Fibroblast of lung (primary cell): Measurements from ENCODE around the gene TAX1BP1.

Experiments used
- CTCF ChIP-seq, 2 donors: IDR thresholded peaks in 1 of 2; conservative IDR thresholded peaks in 1 of 2; 1 replicate in 1 of 2; 2 replicates in 1 of 2; pipeline ENCODE4 v1.5.1; 2011 to 2012; ENCODE audit warnings: low read length in 2 of 2, control low read depth in 1 of 2, inconsistent platforms in 1 of 2, low read depth in 1 of 2, mild to moderate bottlenecking in 1 of 2
- EZH2 ChIP-seq: IDR thresholded peaks from 2 replicates; pipeline ENCODE4 v1.5.1; 2012; ENCODE audit warnings: low read length, control low read depth, mild to moderate bottlenecking; ENCODE audit errors: missing control alignments

- TF ChIP-seq CTCF (conservative IDR thresholded peaks at IDR 0.05 in 1 of 2, IDR thresholded peaks at IDR 0.05 in 1 of 2; ENCODE audit: low read depth in 1 of 2, low read length in 2 of 2): no peak
- TF ChIP-seq EZH2: no peak
These were observed 30.6 kb upstream of the TAX1BP1 start for GRCh38 chr7:27709137-27710075.
